HS-5 (cell line): Measurements from ENCODE around the gene GPRC5A.
"Not testable (repeated sequence)": the region's sequence is repeated elsewhere in the genome, so short reads cannot be mapped to it uniquely, and the experiment has no call there.

Experiments used
- DNase-seq: peaks from one replicate; pipeline ENCODE4 v3.0.0-alpha.2; 2012; ENCODE audit warnings: low read depth

GPRC5A gene

GRCh38 chr12:12891080-12891880 lies at the start of gene GPRC5A:
Gene GPRC5A, plus strand, starts transcription at chr12:12891562. Its CDS starts 16,688 bp downstream, at chr12:12908250.
- DNase-seq, result peak; percentile 90

GRCh38 chr12:12845794-12846243 lies 45.5 kb upstream of the GPRC5A start:
- no peak for DNase-seq

- not testable (repeated sequence) for DNase-seq
These were observed 44.6 kb upstream of the GPRC5A start for GRCh38 chr12:12846780-12847179.

- no peak for DNase-seq
These were observed 37.9 kb upstream of the GPRC5A start for GRCh38 chr12:12853435-12853834.

GRCh38 chr12:12859690-12860089 lies 31.7 kb upstream of the GPRC5A start:
- no peak for DNase-seq

GRCh38 chr12:12864243-12864642 lies 27.1 kb upstream of the GPRC5A start:
- no peak for DNase-seq

GRCh38 chr12:12868477-12869235 lies 22.7 kb upstream of the GPRC5A start:
- DNase-seq, result no peak

GRCh38 chr12:12870465-12870864 lies 20.9 kb upstream of the GPRC5A start:
- peak; percentile 96 for DNase-seq

- DNase-seq, result no peak
These were observed 19.7 kb upstream of the GPRC5A start for GRCh38 chr12:12871587-12872138.

- DNase-seq, result no peak
These were observed 19.0 kb upstream of the GPRC5A start for GRCh38 chr12:12872139-12872933.

- no peak for DNase-seq
These were observed 18.5 kb upstream of the GPRC5A start for GRCh38 chr12:12872934-12873275.

- DNase-seq, result no peak
These were observed 17.3 kb upstream of the GPRC5A start for GRCh38 chr12:12874029-12874428.

- not testable (repeated sequence) for DNase-seq
These were observed 16.1 kb upstream of the GPRC5A start for GRCh38 chr12:12875301-12875700.

- no peak for DNase-seq
These were observed 14.1 kb upstream of the GPRC5A start for GRCh38 chr12:12877153-12877768.

- DNase-seq, result no peak
These were observed 13.4 kb upstream of the GPRC5A start for GRCh38 chr12:12877781-12878455.

- no peak for DNase-seq
These were observed 10.8 kb upstream of the GPRC5A start for GRCh38 chr12:12880537-12880936.

- DNase-seq, result no peak
These were observed 10.0 kb upstream of the GPRC5A start for GRCh38 chr12:12881151-12881909.

- no peak for DNase-seq
These were observed 9.1 kb upstream of the GPRC5A start for GRCh38 chr12:12882288-12882687.

- DNase-seq, result no peak
These were observed 7.9 kb upstream of the GPRC5A start for GRCh38 chr12:12883369-12884001.
